GM12875 (cell line): Measurements from ENCODE around the gene CADPS.

Source experiments
- H3K4me3 ChIP-seq: one replicate; pipeline ENCODE4 v1.5.1; 2011; ENCODE audit warnings: low read depth, low read length, control low read depth
- CTCF ChIP-seq: IDR thresholded peaks from 2 replicates; pipeline ENCODE4 v1.5.1; 2011; ENCODE audit warnings: low read depth, mild to moderate bottlenecking, control low read depth, inconsistent platforms, low read length, moderate library complexity, borderline replicate concordance; ENCODE audit not compliant: insufficient read depth

CADPS gene

GRCh38 chr3:62669161-62669560 lies 206.1 kb downstream of the CADPS start:
- TF ChIP-seq CTCF, result no peak

GRCh38 chr3:62667714-62668113 lies 207.5 kb downstream of the CADPS start:
- no peak overlapping the region for H3K4me3 ChIP-seq
- TF ChIP-seq CTCF, result peak; percentile 40; the same call in 1 of the 2 replicates

More at GRCh38 chr3:62669161-62669560, 206.1 kb downstream of the CADPS start:
- no peak overlapping the region for H3K4me3 ChIP-seq

GRCh38 chr3:62665627-62666437 lies 209.4 kb downstream of the CADPS start:
- TF ChIP-seq CTCF, result peak; percentile 74

GRCh38 chr3:62662677-62663076 lies 212.5 kb downstream of the CADPS start:
- TF ChIP-seq CTCF, result no peak
- no peak overlapping the region for H3K4me3 ChIP-seq

More at GRCh38 chr3:62665627-62666437, 209.4 kb downstream of the CADPS start:
- H3K4me3 ChIP-seq, result no peak overlapping the region

- H3K4me3 ChIP-seq, result no peak overlapping the region
- TF ChIP-seq CTCF, result 0 out of 2 replicates have a peak, but pooled peaks have one; percentile 2
Measured at GRCh38 chr3:62659660-62660059, 215.6 kb downstream of the CADPS start.

- no peak for TF ChIP-seq CTCF
- H3K4me3 ChIP-seq, result no peak overlapping the region
Measured at GRCh38 chr3:62655691-62656063, 219.5 kb downstream of the CADPS start.
